T-helper 1 cell (primary cell): ENCODE results near the gene INSC.

Experiments used
- DNase-seq, 5 donors: peaks; one replicate each; pipeline ENCODE4 v3.0.0-alpha.2; 2012 to 2020

INSC gene

DNA sequence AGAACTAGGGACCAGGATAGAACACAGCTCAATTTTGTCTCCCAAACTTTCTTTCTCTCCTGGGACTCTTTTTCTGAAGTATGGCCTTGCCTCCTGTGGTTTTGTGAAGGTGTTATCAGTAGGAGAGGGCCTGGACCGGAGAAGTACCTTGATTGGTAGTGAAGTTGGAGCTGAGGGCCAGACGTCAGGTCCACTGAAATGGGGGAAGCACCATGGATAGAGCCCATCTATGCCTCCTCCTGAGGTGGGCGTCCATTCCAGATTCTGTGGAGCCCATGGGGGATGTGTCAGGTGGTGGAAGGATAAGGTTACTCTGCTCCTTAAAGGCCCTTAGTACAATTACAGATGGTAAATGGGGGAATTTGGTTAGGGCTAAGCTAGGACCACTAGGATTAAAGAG is 109.7 kb downstream of the INSC start:
- DNase-seq, result no peak

DNA sequence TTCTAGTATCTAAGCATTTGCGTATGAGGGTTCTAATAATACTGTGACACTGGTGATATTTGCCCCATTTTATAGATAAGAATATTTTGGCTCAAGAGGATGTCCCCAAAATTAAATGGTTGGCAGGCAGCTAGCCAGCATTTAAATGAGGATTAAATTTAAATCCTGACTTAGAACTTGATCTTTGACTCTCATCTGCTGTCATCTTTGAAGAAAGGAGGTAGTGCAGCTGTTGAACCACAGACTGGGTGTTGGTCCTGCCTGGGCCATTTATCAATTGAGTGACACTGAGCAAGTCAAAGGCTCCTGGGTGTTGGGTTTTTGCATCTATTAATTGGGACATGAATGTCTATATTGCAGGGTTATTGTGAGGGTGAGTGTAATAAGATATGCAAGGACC is 112.3 kb downstream of the INSC start:
- DNase-seq, result no peak

DNA sequence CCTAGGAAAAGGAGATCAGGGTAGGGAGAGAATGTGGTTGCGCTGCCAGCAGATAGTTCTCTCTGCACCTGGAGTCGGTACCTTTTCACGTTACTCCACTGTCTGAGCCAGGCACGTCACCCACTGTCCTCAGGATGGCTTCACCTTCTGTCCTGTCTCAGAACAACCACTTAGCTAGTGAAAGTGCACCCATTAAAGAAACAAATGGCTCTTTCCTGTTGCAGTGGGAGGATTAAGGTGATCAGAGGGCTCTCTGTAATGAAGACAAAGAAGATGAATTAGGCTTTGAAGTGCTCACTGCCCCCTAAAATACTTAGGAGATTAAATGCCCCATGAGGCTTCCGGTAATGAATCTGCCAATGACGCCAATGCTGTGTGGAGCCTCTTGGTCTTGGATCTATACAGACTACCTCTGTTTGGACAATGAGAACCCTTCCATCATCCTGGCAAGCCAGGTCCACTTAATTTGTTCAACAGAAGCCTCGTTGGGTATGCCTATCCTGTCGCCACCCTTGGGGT is 113.7 kb downstream of the INSC start:
- no peak for DNase-seq

DNA sequence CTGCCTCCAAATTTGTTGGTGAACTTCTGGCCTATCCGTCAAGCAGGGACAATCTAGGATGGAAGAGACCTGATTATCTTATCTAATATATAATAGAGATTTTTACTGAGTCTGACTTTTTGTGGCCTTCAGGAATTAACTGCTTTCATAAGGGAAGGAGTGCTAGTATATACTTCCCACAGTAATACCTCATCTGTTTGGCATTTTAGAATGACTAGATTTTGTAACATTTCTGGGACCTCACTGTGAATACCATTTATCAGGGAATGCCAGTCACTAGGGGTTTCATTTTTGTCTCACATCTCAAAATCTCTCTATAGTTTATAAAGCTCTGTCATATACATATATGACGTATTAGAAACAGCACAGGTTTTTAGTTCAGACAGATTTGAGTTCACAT is 114.3 kb downstream of the INSC start:
- DNase-seq, result no peak

DNA sequence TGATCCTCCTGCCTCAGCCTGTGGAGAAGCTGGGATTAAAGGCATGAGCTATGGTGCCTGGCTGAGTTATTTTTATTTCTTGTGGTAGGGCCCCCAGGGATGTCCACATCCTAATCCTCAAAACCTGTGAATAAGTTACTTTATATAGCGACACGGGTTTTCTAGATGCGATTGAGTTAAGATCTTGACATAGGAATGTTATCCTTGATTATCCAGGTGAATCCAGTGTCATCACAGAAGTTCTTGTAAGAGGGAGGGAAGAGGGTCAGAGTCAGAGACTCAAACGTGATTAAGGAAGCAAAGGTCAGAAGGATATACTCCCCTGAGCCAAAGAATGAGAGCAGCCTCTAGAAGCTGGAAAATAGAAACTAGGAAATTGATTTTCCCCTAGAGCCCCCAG is 117.8 kb downstream of the INSC start:
- no peak for DNase-seq

DNA sequence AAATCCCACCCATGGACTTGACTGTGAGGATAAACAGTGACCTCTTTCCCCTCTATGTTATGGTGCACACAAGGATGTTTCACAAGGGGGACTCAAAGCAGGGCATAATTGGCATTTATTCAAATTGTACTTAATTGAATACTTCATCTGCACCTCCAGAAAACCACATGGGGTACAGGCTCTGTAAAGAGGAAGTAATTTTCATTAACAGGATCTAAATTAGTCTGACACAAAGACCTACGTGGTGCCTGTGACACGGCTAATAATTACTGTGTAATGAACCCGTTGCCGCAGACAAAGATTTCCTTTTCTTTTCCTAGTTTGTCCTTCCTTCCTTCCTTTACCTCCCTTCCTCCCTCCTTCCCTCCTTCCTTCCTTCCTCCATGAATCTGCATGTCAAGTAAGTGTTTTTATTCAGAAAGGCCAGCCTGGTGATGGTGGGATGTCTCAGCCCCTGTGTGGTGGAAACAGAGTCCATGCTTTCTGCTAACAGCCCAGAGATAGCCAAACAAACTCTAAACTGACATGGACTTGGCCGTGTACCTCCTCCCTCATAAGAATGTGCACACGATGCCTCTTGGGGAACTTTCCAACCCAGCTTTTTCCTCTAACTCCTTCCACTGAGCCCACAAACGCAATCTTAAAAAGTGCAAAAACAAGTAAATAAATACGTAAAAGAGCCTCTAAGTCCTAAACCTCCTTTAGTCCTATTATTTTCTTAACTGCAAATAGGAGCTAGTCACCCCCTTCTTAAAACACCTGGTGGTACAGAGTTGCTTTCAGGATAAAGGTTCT is 118.8 kb downstream of the INSC start:
- DNase-seq, result no peak

DNA sequence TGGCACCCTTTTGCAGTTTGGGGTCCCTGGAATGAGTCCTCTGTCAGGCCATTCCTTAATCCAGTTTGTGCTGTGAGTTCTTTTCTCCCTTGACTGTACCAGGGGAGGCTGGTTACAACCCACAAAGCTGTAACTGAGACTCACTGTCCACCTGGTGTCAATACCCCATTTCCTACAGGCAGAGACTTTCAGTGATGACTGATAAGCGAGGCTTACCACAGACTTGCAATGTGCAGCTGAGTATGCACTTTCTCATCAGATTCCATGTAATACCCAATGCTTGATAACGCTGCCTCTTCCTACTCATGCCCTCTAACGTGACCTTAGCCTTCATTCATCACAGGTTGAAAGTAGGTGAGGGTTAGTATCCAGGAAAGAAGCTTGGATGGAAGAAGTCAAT is 120.1 kb downstream of the INSC start:
- DNase-seq, result no peak

DNA sequence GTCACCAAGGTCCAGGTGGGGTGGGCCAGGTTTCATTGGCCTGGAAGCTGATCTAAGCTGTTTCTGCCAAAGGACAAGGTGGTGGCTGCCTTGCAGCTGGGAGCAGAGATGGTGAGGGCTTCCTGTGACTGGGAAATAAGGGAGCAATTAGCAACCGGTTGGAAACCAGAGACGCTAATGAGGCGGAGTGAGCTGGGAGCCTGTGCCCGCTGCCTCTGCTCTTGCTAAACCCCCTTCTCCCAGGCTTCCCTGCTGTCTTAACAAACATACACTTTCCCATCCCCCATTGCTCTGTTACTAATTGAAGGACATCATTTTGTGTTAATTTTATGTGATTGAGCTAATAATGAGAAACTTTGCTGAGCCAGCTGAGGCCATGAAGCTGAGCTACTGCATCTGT is 121.8 kb downstream of the INSC start:
- DNase-seq, result no peak

DNA sequence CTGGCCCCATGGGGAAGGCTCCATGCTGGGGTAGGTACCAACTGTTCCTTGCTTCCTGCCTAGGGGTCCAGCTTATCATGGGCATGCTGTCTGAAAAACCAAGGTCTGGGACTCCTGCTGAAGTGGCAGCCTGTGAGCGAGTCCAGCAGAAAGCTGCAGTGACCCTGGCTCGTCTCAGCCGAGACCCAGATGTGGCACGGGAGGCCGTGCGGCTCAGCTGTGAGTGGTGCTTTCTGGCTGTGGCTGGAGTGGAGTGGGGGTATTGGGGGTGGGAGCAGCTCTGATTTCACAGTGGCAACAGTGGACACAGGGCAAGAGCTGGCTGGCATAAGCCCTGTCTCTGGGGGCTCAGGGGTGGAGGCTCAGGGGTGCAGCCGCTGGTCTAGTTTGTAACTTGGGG is 124.1 kb downstream of the INSC start:
- DNase-seq, result no peak

DNA sequence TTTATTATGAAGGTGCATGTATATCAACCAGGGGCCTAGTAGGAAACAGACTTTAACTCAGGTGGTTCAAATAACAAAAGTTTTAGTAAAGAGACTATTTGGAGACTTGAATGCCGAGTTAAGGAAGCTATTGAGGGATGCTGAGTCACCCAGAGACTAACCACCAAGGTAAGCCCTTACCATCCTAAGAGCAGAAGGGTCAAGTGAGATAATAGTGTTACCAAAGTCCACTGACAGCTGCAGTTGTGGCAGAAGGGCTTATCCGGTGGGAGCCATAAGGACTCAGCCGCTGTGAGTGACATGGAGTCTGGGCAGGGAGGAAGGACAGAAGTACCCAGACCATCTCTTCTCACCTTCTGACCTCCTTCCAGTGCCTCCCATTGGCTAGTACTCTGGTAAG is 134.0 kb downstream of the INSC start:
- DNase-seq, result no peak

DNA sequence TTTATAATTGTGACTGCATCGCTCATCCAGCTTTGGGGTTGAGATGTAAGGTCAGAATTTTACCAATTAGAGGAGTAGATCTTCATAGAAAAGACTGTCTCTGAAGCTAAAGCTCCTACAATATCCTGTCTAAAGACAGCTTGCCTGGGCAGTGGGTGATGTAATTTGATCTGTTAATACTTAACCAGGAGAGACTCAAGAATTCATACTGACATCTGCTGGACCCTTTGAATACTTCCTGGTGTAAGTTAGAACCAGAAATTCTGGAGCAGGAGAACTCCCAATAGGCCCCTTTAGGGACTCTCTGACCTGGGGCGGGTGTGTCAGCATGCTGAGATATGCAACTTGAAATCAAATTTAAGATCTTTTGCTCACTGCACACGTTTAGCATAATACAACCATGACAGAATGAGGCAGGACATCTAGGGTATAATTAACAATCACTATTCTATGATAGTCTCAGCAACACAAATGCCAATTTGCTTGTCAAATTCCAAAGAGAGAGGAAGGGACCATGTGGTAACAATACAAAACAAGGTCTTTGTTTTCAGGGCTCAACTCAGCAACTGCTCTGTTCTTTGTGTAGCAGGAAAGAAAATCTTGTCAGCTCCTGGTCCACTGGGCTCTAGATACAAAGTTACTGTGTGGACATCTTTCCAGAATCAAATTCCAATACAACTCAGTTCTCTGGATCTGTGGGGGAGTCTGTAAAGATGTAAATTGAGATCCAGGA is 143.9 kb downstream of the INSC start:
- DNase-seq, result no peak

DNA sequence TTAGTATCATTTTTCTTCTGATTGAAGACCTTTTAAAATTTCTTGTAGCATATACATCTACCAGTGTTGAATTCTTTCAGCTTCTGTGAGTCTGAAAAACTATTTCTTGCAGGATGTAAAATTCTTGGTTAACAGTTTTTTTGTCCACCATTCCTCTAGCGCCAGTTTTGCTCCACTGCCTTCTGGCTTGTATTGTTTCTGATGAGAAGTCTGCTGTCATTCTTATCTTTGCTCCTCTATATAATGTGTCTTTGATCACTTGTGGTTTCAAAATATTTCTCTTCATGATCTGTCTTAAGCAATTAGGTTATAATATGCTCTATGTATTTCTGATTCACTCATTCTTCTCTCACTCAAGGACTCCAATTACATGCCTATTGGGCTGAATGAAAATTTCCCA is 152.3 kb downstream of the INSC start:
- no peak for DNase-seq

DNA sequence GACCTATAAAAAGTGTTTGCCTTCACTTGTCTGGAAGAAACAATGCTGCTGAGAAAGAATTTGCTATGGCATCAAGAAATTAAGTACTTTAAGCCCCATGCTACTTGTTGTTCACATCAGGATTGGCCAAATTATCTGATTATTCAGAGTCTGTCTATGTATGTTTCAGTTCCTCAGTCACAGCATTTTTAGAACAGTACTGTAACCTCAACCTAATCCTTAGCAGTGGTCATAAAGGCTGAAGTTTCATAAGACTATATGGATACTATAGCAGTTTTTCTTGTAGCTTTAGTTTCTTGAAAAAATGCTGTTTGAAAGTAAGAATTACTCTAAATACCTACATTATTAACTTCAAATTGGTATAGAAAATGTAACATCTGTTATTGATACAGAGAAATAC is 153.9 kb downstream of the INSC start:
- no peak for DNase-seq

DNA sequence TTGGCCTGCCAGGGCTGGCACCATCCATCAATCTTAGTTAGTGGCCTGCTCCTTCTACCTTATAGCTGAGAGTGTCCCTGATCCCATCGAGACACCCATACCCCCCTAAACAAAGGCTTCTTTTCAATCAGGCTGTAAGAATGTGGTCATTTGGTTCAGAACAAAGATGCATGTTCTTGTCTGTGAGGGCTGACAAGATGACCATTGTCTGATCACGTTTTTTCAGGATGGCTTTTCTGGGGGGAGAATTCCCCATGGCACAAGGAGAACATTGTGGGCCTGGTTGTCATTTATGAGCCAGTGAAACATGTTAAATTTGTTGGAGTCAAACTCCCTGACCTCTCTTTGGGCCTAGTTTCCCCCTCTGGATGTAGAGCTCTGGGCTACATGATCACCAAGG is 160.4 kb downstream of the INSC start:
- no peak for DNase-seq

DNA sequence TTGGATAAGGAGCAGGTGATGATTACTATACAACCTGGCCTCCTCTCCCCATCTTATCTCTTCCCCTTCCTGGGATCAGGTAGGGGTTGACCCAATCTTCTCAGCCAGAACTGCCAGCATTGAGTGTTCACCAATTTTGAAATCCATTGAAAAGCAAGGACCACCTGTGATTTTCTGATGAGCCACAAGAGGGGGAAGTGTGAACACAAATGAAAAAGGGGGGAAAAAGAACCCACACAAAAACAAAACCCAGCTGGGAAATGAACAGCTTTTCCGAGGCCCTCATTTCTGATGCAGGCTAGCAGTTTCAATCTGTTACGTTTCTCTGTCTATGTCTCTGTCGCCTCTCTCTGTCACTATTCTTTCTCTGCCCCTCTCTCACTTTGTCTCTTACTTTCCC is 161.9 kb downstream of the INSC start:
- no peak for DNase-seq

DNA sequence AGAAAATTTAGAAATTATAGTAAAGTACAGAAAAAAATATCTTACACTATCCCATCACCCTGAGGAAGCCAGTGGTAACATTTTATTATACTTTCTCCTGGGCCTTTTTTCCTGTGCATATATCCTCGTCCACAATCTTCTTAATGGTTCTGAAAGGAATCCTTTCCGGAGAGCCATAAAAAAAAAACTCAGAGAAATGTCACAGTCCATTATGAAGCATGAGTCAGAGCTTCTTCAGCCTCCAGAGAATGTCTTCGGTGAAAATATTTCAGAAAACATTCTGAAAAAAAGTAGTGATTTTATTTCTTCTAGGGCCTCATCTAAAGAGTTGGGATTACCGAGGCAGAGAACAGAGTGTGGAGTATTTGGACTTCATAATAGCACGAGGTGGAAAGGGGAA is 163.4 kb downstream of the INSC start:
- no peak for DNase-seq

DNA sequence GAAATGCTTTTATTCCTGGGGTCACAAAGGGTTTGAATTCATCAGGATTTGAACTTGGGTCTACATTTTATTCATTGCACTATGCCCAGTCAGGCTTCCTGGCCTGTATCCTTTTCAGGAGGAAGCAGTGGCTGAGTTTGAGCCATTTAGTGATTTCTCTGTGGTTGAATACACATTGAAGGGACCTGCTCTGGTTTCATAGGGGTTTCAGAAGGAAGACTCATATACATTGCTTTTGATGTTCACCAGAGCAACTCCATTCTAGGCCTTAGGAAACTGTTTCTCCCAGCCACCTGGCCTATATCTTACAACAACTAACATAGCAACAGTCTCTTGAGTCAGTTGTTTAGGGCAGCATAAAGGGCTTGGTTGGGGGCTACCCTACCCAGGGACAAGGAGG is 165.7 kb downstream of the INSC start:
- DNase-seq, result no peak

DNA sequence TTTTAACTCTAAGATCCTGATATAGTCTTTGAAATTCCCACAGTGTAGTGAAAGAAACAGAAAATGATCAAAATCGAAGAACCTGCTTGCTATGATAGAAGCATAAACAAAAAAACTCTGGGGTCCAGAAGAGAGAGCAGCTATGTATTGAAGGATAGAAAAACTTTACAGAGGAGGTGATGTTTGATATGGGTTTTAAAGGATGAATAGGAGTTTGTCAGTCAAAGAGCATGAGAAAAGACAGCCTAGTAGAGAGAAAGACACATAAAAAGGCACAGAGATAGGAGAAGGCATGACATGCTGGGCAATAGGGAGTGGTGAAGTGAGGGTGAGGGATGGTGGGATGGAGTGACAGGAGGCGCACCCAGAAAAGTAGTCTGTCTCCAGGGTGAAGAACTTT is 168.0 kb downstream of the INSC start:
- no peak for DNase-seq

DNA sequence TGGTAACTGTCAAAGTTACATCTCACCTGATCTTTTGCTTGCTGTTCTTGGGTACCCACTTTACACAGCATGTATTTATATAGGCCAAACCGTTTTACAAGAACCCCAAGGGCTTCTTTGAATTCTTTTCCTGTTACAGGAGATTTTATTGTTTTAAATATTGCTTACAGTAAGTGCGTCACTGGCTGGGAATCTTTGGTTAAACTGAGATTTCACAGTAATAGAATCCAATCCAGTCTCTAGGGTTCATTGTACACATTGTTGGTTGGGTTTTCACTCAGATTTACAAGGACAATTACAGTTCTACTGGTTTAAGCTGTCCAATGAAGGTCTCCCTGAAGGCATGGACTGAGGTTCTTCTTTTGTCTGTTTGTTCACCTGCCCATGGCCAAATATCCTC is 171.7 kb downstream of the INSC start:
- no peak for DNase-seq

DNA sequence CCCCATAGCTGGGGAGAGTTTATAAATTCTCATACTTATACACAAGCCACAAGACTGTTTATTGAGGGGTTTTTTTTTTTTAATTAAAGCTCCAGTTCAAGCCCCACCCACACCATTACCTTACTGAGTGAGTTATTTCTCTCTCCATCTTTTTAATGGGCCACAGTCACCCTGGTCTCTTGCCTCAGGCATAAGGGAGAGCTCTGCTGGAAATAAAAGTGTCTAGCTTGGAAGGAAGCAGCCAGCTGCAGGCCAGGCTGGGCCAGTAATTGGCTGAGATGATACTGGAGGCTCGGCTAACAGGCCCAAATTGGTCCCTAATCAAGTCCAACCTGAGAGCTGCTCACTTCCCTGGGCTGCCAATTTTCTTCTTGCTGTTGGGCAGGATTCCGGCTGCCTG is 174.1 kb downstream of the INSC start:
- no peak for DNase-seq

DNA sequence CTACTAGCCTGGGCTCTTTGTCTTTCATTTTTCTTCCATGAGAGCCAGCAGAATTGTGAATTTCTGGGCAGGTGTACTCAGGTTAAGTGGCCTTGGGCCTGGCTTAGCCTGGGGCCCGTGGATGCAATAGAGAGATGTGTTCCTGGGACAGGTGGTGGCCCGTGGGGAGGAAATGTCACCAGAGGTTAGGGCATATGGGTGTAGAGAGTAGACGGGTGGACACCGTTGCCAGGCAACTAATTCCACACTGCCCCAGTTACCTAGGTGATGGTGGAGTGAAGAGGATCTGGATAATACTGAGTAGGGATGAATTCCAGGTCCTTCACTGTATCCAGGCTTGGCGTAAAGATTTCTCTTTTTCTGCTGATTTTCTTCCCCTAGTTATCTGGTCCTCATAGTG is 175.0 kb downstream of the INSC start:
- no peak for DNase-seq

DNA sequence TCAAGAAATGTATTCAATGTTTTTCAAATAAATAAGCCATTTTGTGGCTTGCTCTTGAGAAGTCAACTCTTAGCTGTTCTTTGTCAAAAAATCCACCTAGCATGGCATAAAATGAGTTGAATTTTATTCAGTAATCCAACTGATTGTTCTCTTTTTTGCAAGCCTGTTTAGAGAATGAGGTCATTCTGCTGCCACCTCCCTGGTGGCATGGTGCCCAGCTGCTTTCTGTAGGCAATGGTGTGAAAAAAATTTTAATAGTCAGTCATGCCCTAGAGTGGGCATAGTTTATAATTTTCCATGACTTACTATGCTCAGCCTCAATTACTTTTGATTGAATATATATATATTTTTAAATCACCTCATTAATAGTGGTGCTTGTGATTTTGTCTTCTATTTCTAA is 177.2 kb downstream of the INSC start:
- no peak for DNase-seq

DNA sequence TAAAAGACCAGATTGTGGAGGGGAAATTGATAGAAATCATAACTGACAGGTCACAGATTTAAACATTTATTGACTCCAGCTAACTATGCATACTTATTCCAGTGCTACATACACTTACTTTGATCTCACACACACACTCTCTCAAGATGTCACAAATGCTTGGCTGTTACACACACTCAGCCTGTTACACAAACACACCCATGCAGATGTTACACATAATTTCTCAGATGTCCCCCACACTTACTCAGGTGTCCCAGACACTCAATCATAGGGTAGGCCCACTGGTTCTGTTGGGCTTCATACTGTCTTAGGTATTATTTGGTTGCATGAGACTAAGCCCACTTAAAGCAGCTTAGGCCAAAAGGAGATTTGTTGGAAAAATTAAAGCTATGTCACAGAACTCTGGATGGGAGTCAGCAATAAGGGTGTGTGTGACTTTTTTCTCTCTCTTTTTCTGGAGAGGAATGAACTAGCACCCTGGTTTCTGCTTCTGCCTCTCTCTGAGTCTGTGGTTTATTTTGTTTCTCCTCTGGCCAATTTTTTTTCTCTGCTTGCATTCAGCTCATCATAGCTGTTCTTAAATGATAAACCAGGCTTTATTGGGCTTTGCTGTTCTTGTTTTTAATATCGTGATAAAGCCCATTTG is 179.4 kb downstream of the INSC start:
- DNase-seq, result no peak

DNA sequence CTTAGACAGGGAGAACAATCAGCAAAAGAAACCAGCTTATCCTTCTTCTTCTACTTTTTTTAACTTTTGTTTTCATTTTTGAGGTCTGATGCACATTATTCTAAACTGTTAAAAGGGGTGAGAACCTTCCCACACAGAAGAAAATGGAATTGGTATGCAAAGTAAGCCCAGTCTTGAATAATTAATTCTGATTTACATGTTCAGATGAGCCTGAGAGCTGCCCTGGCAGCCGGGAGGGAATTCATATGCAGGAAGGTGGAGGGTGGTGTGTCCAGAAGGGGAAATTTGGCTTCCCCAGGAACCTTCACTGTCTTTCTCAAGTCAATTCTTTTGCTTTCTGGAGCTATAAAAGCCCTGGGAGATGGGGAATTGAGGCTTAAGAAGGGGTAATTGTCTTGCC is 181.0 kb downstream of the INSC start:
- no peak for DNase-seq
